PC-9 (cell line): ENCODE results near the gene MYH11.

Source experiments
- EZH2 ChIP-seq: fragments of 200-600 bp; sonication (generic); IDR thresholded peaks from 2 replicates; pipeline ENCODE4 v1.8.0; 2017; ENCODE audit warnings: antibody characterized with exemption, low read depth
- TF ChIP-seq, protein P1 (sequence below): fragments of 200-600 bp; sonication (generic); conservative IDR thresholded peaks from 2 replicates; pipeline ENCODE4 v1.6.1; 2017; ENCODE audit warnings: mixed run types, antibody characterized with exemption, mild to moderate bottlenecking, moderate library complexity

DNA sequence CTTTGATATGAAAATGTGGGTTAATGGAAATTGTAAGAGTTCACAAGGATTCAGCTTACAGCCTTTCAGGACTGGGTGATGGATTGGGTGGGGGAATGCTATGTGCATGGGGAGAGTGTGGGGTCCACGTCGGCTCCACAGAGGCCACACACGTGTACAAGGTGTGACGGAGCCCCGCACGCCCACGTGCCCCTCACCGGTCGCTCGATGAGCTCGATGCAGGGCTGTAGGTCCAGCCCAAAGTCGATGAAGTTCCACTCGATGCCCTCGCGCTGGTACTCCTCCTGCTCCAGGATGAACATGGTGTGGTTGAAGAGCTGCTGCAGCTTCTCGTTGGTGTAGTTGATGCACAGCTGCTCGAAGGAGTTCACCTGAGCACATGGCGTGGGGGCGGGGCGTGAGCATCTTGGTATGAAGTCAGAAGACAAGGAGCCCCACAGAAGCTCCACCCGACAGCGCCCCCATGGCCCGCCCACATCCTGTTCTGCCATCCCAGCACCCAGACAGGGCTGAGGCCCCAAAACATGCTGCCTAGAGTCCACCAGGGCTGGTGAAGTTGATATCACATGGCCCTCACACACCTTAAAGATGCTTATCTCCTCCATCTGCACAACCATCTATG lies 99.1 kb downstream of the MYH11 start:
- TF ChIP-seq, protein P1, sequence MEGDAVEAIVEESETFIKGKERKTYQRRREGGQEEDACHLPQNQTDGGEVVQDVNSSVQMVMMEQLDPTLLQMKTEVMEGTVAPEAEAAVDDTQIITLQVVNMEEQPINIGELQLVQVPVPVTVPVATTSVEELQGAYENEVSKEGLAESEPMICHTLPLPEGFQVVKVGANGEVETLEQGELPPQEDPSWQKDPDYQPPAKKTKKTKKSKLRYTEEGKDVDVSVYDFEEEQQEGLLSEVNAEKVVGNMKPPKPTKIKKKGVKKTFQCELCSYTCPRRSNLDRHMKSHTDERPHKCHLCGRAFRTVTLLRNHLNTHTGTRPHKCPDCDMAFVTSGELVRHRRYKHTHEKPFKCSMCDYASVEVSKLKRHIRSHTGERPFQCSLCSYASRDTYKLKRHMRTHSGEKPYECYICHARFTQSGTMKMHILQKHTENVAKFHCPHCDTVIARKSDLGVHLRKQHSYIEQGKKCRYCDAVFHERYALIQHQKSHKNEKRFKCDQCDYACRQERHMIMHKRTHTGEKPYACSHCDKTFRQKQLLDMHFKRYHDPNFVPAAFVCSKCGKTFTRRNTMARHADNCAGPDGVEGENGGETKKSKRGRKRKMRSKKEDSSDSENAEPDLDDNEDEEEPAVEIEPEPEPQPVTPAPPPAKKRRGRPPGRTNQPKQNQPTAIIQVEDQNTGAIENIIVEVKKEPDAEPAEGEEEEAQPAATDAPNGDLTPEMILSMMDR = no peak
- TF ChIP-seq EZH2 = no peak
